GM18520 (cell line): Measurements from ENCODE around the gene SBF2.

Experiments
- ATAC-seq: cut with Tn5 transposase; IDR thresholded peaks from one replicate; pipeline ENCODE4 v1.9.1; 2021; ENCODE audit not compliant: unreplicated experiment

The SBF2 gene

DNA sequence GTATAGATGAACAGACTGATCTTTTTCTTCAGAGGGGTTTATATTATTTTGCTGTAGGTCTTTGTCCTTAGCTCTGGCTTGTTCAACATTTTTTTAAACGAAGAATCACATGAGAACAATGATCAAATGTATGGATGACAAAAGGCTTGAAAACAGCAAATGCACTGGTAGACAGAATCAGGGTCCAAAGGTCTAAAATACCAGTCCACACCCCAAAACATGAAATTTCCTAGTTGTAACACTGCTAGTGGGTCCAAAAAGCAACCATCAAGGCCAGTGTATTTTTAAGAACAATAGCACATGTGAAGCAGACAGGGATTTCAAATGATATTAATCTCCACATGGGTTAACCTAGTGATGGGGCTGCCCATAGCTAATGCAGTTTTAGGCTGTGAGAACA lies 468.1 kb downstream of the SBF2 start:
- no peak for ATAC-seq

DNA sequence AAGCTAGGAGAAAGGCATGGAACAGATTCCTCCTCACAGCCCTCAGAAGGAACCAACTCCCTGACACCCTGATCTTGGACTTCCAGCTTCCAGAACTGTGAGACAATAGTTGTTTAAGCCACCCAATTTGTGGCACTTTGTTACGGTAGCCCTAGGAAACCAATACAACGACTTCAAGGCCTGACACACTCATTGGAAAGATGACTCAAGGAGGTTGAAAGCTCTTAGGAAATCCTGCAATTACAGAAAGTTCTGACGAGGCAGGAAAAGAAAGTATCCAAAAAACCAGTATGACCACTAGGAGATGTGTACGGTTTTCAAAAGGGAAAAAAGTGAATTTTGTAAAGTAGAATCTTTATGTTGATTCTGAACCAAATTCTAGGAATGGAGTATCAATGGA lies 468.7 kb downstream of the SBF2 start:
- no peak for ATAC-seq

DNA sequence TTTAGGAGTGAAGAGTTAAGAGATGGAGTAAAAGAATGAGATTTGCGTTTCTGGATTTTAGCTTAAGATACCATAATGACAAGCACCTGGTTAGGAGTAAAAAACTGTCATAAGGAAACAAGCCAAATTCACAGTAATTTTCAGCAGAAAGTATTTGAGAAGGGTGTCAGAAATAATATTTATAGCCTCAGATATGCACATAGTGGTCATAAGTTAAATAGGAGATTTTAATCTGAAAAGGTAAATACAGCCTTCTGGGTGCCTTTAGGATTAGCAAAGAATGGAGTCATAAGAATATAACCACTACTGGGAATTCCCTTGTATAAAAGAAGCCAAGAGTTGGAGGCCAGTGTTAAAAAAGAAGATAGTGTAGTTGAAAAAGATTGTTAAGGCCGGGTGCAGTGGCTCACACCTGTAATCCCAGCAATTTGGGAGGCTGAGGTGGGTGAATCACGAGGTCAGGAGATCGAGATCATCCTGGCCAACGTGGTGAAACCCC lies 470.1 kb downstream of the SBF2 start:
- ATAC-seq, result no peak

DNA sequence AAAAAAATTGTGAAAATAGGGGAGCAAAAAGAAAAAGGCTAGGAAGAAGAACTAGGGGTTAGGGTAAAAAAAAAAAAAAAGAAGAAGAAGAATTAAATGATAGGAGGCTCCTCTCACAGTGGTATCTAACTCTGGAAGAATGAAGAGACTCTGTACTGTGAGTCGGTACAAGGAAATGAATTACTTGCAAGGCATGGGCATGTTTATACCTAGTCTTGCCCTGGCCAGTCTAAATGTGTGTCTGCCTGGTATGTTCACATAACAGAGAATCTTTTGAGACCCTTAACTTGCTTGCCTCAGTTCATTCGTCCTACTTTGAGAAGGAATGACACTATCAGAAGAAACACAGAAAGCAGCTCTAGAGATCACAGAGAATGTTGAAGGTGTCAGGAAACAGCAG lies 470.6 kb downstream of the SBF2 start:
- no peak for ATAC-seq

DNA sequence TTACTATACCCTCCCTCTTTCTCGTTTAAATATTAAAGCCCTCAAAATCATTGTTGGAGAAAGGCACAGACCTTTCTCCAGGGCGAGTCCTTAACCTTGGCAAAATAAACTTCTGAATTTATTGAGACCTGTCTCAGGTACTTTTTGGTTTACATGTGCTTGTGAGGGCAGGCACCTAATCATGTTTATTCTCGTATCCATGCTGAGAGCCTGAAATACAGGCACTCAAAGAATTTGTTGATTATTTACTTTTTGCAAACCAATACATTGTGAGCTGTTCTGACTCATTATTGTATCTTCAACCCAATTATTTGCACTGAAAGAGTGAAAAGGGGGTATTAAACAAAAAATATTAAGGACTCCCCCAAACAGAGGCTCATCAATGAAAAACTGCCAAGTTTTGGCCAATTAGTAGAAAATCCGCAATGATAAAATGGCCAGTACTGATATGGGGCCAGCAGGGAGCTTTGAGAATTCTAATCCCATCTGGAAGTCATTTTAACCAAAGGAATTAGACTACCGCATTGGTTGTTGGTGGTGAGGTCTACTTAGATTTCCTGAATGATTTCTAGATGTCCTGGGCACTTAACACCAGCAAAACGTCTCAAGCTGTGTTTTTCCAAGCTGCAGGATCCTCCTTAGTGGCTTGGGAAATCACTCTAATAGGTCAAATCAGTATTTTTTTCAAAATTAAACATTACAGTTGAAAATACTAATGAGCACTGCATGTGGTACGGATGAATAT lies 472.8 kb downstream of the SBF2 start:
- no peak for ATAC-seq

DNA sequence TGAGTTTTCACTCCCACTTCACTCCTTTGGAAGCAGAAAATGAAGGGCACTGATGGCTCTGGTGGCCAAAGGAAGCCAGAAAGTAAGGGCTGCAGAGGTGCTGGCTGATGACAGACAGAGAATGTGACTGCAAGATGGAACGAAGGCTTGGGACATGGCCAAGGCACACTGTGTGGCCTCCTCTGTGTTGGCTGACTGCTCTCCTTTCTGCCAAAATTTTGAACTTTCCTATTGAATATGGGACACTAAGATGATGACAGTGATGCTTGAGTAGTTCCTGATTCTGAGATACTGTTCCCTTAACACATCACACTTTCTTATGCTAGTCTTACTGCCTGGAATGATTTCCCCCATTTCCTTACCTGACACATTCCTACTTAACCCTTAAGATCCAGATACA lies 473.8 kb downstream of the SBF2 start:
- ATAC-seq, result no peak

DNA sequence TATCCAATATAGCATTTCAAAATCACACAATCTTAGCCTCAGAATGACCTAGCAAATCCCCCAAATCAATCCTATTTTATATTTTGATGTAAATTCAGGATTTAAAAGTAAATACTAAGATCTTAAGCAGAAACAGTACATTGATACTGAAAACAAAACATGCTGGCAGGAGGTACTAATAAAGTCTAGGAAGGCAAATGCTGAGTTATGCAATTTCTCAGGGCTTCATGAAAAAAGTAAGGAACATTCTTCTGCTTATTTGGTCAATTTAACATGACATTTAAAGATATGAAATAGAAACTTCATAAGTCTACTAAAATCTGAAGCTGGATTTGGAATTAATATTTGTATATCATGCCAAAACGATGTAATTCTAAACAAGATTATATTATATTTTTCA lies 476.8 kb downstream of the SBF2 start:
- no peak for ATAC-seq

DNA sequence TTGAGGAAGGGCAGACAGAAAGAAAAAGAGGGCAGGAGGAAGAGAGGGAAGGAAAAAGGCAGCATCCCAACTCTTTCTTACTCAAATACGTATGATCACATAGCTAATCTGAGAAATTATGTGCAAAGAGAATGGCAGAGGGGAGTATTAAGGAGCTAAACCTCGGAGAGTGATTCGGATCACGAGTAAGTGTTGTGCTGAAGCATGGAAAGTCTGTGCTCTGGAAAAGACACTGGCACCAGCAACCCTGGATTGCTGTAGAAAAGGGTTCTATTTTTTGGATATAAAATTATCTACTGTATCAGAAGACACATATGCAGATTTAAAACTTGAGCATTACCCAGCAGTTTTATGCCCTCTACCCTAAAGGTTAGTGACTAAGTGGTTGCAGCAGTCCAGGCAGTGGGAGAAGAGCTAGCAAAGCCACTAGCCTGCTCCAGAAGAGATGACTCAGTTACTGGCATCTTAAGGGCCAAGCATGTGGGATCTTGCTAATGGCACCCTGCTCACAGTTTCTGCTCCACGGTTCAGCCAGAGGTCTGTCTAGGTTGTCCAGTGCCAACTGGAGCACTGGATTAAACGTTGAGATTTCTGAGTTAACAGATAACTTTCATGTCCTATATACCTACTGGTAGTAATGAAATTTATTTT lies 478.4 kb downstream of the SBF2 start:
- ATAC-seq, result no peak

DNA sequence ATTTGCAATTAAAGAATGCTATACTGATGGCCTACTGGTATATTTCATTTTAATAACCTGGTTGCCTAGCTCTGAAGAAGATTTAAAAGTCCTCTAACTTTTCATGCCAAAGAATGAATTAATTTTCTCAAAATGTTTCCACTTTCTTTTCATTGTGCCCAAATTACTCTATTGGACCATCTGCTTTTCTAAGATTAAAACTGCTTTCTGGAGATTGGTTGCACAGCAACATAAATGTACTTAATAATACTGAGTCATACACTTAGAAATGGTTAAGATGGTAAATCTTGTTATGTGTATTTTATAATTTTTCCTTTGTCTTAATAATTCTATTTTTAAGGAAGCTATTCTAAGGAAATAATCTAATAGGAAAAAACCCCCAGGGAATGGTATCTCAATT lies 479.9 kb downstream of the SBF2 start:
- no peak for ATAC-seq

DNA sequence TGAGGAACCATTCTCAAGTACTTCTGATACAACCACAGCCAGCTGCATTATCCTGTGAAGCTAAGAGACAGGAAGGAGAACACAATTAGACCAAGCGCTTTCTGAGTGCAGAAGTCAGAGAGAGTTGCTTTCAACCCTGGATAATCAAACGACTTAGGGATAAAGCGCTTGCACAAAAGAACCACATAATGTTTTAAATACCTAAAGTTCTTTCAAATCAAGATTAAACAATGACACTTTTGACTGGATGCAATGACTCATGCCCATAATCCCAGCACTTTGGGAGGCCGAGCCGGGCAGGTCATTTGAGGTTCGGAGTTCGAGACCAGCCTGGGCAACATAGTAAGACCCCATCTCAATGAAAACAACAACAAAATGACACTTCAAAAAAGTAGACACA lies 485.1 kb downstream of the SBF2 start:
- ATAC-seq, result no peak

DNA sequence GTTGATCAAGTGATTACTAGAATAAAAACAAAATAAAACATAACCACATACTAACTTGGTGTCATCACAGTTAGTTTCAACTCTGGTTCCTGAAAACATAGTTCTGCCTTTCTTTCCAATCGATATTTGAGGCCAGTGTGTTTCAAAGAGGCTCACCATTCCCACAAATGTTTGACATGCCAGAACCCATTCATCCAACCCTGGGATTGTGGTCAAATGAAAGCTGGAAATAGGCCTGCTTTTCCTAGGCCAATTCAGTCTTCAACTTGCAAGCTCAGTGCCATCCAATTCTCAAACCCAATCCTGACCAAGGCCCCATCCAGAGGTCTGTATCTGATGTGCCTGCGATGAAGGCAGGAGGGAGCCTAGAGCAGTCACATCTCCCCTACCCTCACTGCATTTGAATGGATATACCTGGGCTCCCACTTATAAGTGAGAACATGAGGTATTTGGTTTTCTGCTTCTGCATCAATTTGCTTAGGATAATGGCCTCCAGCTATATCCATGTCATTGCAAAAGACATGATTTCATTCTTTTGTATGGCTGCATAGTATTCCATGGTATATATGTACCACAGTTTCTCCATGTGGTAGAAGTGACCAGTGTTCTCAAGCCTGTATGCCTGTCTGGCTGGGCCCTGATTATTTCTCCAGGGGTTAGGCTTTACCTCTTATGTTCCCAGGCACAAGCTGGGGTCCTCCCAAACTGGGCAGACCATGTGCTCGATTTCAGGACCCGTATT lies 486.9 kb downstream of the SBF2 start:
- no peak for ATAC-seq

DNA sequence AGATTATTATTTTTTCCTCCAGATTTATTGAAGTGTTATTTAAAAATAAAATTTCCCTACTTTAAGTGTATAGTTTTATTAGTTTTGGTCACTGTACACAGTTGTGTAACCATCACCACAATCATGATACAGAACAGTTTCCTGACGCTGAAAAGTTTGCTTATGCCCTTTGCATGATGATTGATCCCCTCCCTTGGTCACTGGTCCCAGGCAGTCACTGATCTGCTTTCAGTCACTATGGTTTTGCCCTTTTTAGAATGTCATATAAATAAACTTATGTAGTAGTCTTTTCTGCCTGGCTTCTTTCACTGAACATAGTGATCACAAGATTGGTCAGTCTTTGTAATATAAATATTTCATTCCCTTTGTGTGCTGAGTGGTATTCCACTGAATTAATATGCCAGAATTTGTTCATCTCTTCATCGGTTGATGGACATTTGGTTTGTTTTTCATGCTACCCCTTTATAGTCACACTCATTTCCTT lies 489.6 kb downstream of the SBF2 start:
- no peak for ATAC-seq

DNA sequence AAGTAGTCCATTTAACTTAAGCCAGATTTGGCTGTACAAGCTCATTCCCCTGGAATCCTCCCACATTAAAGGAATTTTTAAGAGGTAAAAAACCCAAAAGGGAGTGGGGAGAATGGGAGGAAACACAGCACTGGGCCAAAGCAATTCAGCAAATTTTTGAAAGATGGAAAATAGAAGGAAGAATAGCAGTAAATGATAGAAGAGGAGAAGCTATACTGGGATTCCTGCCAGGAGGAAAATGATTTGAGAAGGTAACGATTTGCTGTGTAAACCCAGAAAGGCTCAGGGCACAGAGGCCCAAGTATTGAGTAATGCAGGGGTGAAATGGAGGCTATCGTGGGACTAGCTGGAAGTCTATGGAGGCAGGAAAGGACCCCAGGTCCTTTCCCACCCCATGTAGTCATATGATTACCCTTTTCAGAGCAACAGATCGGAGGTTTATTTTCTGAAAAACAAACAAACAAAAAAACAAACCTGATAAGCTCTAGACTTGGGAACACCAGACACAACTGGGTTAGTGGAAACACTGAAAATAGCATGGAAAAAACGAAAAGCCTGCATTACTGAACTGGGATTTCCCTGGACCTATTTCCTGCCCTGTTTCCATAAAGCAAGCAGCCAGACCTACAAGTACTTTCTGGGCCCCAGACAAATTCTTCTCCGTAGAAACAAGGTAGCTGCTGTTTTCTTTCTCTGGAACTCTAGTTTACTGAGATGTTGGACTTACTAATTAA lies 490.2 kb downstream of the SBF2 start:
- no peak for ATAC-seq

DNA sequence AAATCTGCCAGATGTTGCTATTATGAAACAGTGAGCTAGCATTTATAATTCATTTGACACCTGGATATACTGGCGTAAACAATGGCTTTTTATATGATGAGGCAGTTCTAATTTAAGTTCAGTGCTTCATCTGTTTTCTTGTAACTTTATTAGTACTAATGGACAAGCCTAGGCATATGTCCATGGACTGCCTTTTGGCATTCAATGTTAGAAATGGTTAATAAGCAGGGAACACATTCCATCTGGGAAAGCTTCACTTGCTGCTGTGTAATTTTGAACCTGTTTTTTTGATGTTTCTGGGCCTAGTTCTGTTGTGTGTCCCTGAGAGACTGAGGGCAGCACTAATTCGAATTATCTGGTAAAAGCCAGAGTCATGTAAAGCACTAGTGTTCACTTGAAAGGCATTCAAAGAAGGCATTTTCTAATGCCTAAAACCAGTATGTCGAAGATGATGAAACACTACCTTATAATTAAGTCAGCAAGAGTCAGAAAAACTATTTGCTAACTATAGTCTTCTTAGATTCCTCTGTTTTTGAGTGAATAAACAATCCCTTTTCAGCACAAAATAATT lies 491.6 kb downstream of the SBF2 start:
- no peak for ATAC-seq

DNA sequence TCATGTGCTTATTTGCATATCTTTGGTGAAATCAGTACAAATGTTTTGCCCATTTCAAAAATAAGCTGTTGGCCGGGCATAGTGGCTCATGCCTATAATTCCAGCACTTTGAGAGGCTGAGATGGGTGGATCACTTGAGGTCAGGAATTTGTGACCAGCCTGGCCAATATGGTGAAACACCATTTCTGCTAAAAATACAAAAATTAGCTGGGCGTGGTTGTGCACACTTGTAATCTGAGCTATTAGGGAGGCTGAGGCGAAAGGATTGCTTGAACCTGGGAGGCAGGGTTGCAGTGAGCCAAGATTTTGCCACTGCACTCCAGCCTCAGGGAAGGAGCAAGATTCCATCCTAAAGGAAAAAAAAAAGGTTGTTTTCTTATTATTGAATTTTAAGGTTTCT lies 494.1 kb downstream of the SBF2 start:
- no peak for ATAC-seq

DNA sequence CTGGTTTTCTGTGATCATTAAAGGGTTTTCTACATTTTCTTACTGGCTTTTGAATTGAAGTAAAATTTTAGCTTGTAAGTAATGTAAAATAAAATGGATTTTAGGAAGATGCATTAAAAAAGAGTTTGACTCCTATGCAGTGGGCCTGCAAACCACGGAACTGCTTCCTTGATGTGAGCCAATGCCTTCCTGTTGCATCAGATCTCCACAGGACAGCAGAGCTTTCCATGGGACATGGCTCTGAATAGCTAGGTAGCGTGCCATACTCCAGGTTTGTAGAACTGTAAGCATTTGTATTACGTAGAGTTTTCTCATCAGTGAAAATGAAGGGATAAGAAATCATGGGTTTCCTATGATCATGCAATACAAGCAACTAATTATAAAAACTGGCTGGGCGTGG lies 496.7 kb downstream of the SBF2 start:
- ATAC-seq, result no peak

DNA sequence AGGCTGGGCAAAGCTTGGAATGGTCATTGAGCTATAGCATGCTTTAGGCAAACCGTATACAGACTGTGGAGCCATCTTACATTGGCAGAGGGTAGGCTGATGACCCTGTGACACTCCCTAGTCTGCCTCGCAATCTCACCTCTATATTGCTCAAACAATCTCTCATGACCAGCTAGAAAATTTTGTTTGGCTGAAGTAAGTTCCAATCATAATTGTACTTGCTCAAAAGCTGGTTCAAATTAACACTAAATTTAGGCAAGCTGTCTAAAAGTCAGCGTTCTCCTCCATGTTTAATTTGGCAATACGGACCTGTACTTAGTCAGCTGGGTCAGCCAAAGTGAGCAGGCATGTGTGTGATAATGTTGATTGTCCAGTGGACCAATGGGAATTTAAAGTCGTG lies 497.2 kb downstream of the SBF2 start:
- no peak for ATAC-seq

DNA sequence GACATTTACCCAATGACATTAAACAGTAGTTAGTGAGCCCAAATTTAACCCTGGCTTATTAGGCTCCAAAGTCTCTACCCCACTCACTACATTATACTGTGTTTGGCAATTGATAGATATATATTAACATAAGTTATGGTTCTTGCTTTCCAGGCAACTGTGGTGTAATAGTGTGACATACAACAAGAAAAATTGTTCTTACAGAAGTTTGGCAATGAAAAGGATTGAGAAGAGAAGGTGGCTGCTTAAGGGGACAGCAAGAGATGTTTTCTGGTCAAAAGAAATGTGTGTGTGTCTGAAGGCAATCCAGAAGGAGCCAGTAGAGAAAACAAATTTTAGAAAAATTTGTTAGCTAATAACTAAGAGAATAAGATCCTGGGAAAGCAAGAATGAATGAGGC lies 497.8 kb downstream of the SBF2 start:
- ATAC-seq, result no peak

DNA sequence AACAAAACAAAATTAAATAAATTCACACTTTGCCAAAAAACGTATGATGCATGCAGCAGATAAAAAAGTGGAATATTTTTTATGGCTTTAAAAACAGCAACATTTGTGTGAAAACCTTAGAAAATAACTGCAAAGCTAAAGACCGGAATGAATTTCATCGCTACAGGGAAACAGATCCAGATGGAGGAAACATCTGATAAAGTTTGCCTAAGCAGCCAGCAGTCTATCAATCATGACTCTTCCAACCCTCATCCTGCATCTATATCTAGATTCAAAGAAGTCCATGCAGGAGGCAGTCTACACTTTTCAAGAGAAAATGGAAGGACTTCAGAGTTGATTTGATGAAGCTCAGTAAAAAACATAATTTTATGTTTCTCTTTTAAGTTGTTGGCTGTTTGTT lies 503.3 kb downstream of the SBF2 start:
- no peak for ATAC-seq

DNA sequence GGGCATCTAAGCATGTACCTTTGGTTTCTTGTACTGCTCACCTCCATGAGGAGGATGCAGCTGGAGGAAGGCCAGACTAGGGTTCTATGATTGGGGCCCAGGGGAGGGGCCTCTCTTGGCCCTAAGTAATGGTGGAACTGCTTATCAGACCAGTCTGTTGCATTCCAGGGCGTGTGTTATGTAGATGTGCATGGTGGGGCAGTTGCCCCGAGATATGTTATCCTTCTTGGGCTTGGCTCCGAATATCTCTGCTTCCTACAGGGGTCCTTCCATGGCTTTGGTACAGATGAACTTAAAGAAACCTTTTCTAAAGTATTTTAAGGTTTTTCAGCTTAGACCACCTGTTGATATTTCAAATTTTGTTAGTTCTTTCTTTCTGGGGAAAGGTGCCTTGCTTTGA lies 504.1 kb downstream of the SBF2 start:
- no peak for ATAC-seq

DNA sequence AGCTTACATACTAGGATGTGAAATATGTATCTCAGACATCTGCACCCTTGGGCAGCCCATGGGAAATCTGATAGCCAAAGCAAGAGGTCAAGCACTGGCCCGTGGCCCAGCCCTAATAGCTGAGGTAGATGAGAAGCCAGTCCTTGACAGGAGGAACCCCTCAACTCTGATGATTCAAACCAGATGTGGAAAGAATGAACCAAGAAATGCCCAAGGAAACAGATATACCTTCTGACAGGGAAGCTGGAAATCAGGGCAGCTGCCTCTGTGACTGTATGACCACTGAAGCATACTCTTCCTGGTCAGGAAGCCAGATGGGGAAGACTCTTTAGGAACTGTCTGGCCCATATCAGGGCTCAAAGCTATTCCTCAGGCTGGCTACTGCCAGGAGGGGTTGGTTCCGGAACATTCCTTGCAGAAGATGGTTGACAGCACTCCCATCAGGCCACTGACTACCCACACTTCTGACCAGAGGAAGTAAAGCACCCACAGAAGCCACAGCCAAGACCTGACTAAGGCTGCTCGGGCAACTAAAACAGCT lies 506.0 kb downstream of the SBF2 start:
- no peak for ATAC-seq
